HepG2 (cell line): ENCODE measurements around the gene FAT2. TPM values are rescaled to one million over a fixed set of nuclear protein-coding genes. Genes with fewer than 3 reads are reported as not detected.
A peak's percentile ranks its signal among the peaks of the same experiment; 100 is the strongest.

ENCODE experiments used
- ATAC-seq: fragments of 200-7000 bp; cut with Tn5 transposase; 3 replicates; pipeline ENCODE4 v1.9.1; 2020; ENCODE audit warnings: mild to moderate bottlenecking, moderate library complexity
- BruUV-seq: library from RNA; stranded (reverse); fragments of 400-500 nt; replicated peaks from 2 replicates; lab custom pipeline; 2021; lab: Mats Ljungman, UMichigan
- CTCF ChIA-PET: fragments of 300-600 bp; formaldehyde crosslinking; extraction: SDS; loops from one replicate; lab custom pipeline; 2021; ENCODE audit warnings: low total read pairs, inconsistent platforms, low intra/inter-chr PET ratio; lab: Yijun Ruan, JAX
- POLR2A ChIA-PET: fragments of 350-600 bp; sonication (Branson Sonifier 250); formaldehyde crosslinking; loops from one replicate; lab custom pipeline; 2020; ENCODE audit warnings: antibody characterized with exemption, inconsistent platforms; lab: Yijun Ruan, JAX
- DNase-seq: peaks from one replicate; pipeline ENCODE4 v3.0.0-alpha.2; 2015; ENCODE audit warnings: low spot score
- FAIRE-seq: peaks from 3 replicates; lab custom pipeline; 2011; peaks lifted over from hg19 to GRCh38; lab: Jason Lieb, UNC
- H2AFZ ChIP-seq: one replicate; pipeline ENCODE4 v1.6.1; 2011; ENCODE audit warnings: low read length, inconsistent platforms
- H3K27ac ChIP-seq: fragments of 300-600 bp; 3 replicates; pipeline ENCODE4 v1.8.0; 2011; ENCODE audit warnings: mixed run types, mild to moderate bottlenecking, mixed read lengths, low read length, inconsistent platforms; ENCODE audit not compliant: insufficient read depth; ENCODE audit errors: extremely low read length
- H3K27me3 ChIP-seq, 2 experiments: fragments of 200-600 bp in 1 of 2; 2 replicates in 1 of 2; 3 replicates in 1 of 2; pipeline versions ENCODE4 v1.6.0 to v1.8.0; 2011; ENCODE audit warnings: low read length in 2 of 2, mild to moderate bottlenecking in 2 of 2, moderate library complexity in 2 of 2, inconsistent platforms in 1 of 2; ENCODE audit not compliant: insufficient read depth in 2 of 2, control insufficient read depth in 1 of 2
- H3K36me3 ChIP-seq, 2 experiments: fragments of 200-600 bp in 1 of 2; replicated peaks in 1 of 2; 2 replicates in 1 of 2; 3 replicates in 1 of 2; pipeline versions ENCODE4 v1.5.1 to v1.8.0; 2011; ENCODE audit warnings: low read length in 2 of 2, inconsistent platforms in 1 of 2; ENCODE audit not compliant: insufficient read depth in 2 of 2, control insufficient read depth in 1 of 2
- H3K4me1 ChIP-seq: 2 replicates; pipeline ENCODE4 v1.5.1; 2012; ENCODE audit warnings: low read length, inconsistent platforms; ENCODE audit not compliant: insufficient read depth
- H3K4me2 ChIP-seq: 2 replicates; pipeline ENCODE4 v1.6.0; 2011; ENCODE audit warnings: low read depth, low read length, inconsistent platforms
- H3K4me3 ChIP-seq, 3 experiments: fragments of 200-600 bp in 1 of 3; sonication (generic), shearing (Covaris generic) in 1 of 3; replicated peaks in 1 of 3; 2 replicates each; pipeline ENCODE4 v1.5.1; 2011 to 2016; ENCODE audit warnings: low read length in 3 of 3, inconsistent platforms in 2 of 3, low read depth in 2 of 3, mild to moderate bottlenecking in 2 of 3, control low read depth in 1 of 3, mixed read lengths in 1 of 3; ENCODE audit not compliant: insufficient read depth in 1 of 3
- H3K79me2 ChIP-seq: one replicate; pipeline ENCODE4 v1.6.1; 2011; ENCODE audit warnings: low read length, inconsistent platforms; ENCODE audit not compliant: insufficient read depth
- H3K9ac ChIP-seq: 2 replicates; pipeline ENCODE4 v1.6.0; 2011; ENCODE audit warnings: mild to moderate bottlenecking, low read depth, low read length, inconsistent platforms; ENCODE audit not compliant: insufficient read depth
- H3K9me3 ChIP-seq: 2 replicates; pipeline ENCODE4 v1.5.1; 2012; ENCODE audit warnings: mild to moderate bottlenecking, low read length
- H4K20me1 ChIP-seq: 2 replicates; pipeline ENCODE4 v1.6.0; 2011; ENCODE audit warnings: inconsistent platforms, mild to moderate bottlenecking, low read length, moderate library complexity; ENCODE audit not compliant: insufficient read depth
- ARID2 ChIP-seq: sonication (generic); formaldehyde crosslinking; IDR thresholded peaks from 2 replicates; pipeline ENCODE4 v1.8.1; 2022; ENCODE audit warnings: mild to moderate bottlenecking, missing genetic modification reagents, borderline replicate concordance
- ARID3A ChIP-seq: IDR thresholded peaks from 2 replicates; pipeline ENCODE4 v1.6.1; 2012; ENCODE audit warnings: low read depth, low read length, improper control_type of control experiment
- ATF5 ChIP-seq: sonication (generic); formaldehyde crosslinking; IDR thresholded peaks from 2 replicates; pipeline ENCODE4 v1.4.0; 2020; ENCODE audit warnings: mild to moderate bottlenecking, low read depth, missing genetic modification reagents
- CREM ChIP-seq, 2 experiments: sonication (generic) in 1 of 2; formaldehyde crosslinking in 1 of 2; IDR thresholded peaks; 2 replicates each; pipeline versions ENCODE4 v1.4.0 to v1.6.1; 2016 to 2020; ENCODE audit warnings: antibody characterized with exemption in 1 of 2, mild to moderate bottlenecking in 1 of 2, missing genetic modification reagents in 1 of 2
- FOXK2 ChIP-seq: fragments of 450-650 bp; IDR thresholded peaks from 2 replicates; pipeline ENCODE4 v1.6.1; 2016
- GABPA ChIP-seq, 2 experiments: IDR thresholded peaks; 2 replicates each; pipeline ENCODE4 v1.6.1; 2011 to 2016; ENCODE audit warnings: low read depth in 2 of 2, low read length in 1 of 2, missing biosample characterization in 1 of 2, missing genetic modification characterization in 1 of 2
- GFI1 ChIP-seq: sonication (generic); formaldehyde crosslinking; IDR thresholded peaks from 2 replicates; pipeline ENCODE4 v1.5.0; 2020; ENCODE audit warnings: missing genetic modification reagents, mild to moderate bottlenecking, borderline replicate concordance
- JUND ChIP-seq: sonication (generic); formaldehyde crosslinking; IDR thresholded peaks from 2 replicates; pipeline ENCODE4 v1.8.0; 2022; ENCODE audit warnings: mild to moderate bottlenecking, missing genetic modification reagents
- NR2F2 ChIP-seq: IDR thresholded peaks from 2 replicates; pipeline ENCODE4 v1.6.1; 2012; ENCODE audit warnings: low read depth, inconsistent platforms, borderline replicate concordance
- SMAD3 ChIP-seq: sonication (generic); formaldehyde crosslinking; IDR thresholded peaks from 2 replicates; pipeline ENCODE4 v1.4.0; 2020; ENCODE audit warnings: missing genetic modification reagents
- TCF7L2 ChIP-seq: IDR thresholded peaks from 2 replicates; pipeline ENCODE4 v1.6.1; 2011; ENCODE audit warnings: mild to moderate bottlenecking, low read depth, low read length, moderate library complexity
- TRIM24 ChIP-seq: sonication (generic); formaldehyde crosslinking; IDR thresholded peaks from 2 replicates; pipeline ENCODE4 v1.8.0; 2022; ENCODE audit warnings: mild to moderate bottlenecking, missing genetic modification reagents
- ZBTB20 ChIP-seq: sonication (generic); formaldehyde crosslinking; IDR thresholded peaks from 2 replicates; pipeline ENCODE4 v1.8.1; 2023; ENCODE audit warnings: missing genetic modification reagents, low read depth, mild to moderate bottlenecking, borderline replicate concordance
- ZGPAT ChIP-seq: IDR thresholded peaks from 2 replicates; pipeline ENCODE4 v1.6.1; 2016; ENCODE audit warnings: mild to moderate bottlenecking
- ZNF256 ChIP-seq: sonication (generic); formaldehyde crosslinking; conservative IDR thresholded peaks from 2 replicates; pipeline ENCODE4 v1.4.0; 2020; ENCODE audit warnings: missing genetic modification reagents
- ZNF362 ChIP-seq: sonication (generic); formaldehyde crosslinking; IDR thresholded peaks from 2 replicates; pipeline ENCODE4 v1.4.0; 2020; ENCODE audit warnings: missing genetic modification reagents, mild to moderate bottlenecking, borderline replicate concordance
- ZSCAN9 ChIP-seq: IDR thresholded peaks from 2 replicates; pipeline ENCODE4 v1.6.1; 2016; ENCODE audit warnings: borderline replicate concordance
- WGBS: methylation state at CpG from one replicate; pipeline ENCODE4 v1.1.6; 2017; ENCODE audit warnings: low lambda C conversion rate; 5-methylcytosine and 5-hydroxymethylcytosine counted together
- in situ Hi-C: cut with HindIII; loops from 2 replicates; pipeline ENCODE4 v1.10.0; 2017; ENCODE audit warnings: low pct_unique_long_range_greater_than_20kb; ENCODE audit not compliant: extremely low pct_ligation_motif_present
- intact Hi-C: fragments of 100-400 bp; cut with micrococcal nuclease; formaldehyde crosslinking; loops from one replicate; pipeline ENCODE4 v1.10.0; 2022; ENCODE audit not compliant: unreplicated experiment
- polyA plus RNA-seq, 8 experiments: library from polyadenylated mRNA; depleted of rRNA in 3 of 8; stranded (reverse) in 7 of 8; unstranded in 1 of 8; fragments of >200 nt; fragmentation: Illumina TruSeq in 4 of 8; extraction: Trizol in 4 of 8; gene quantifications; 2 replicates each; pipeline versions ENCODE4 v1.2.1 to v1.2.3, GENCODE V29; 2011 to 2016; ENCODE audit warnings: low read depth in 4 of 8, missing spikeins in 1 of 8, mixed read lengths in 1 of 8; ENCODE audit not compliant: insufficient read depth in 1 of 8
- total RNA-seq, 5 experiments: library from RNA; depleted of rRNA; stranded (reverse); fragments of >200 nt; fragmentation: Illumina TruSeq; extraction: Trizol; gene quantifications; 2 replicates each; pipeline ENCODE4 v1.2.3, GENCODE V29; 2016; ENCODE audit warnings: low read depth in 1 of 5

FAT2 gene
- total and polyA plus RNA-seq, 2 of the 13 experiments (the other 11 are each of a cell fraction or from before 2014, with no cell fraction given): not detected

GRCh38 chr5:151617841-151618710 is 26.9 kb upstream of the FAT2 start:
- no peaks in the 10 kb centered on the region for H3K79me2 ChIP-seq
- no peak overlapping the region for H2AFZ ChIP-seq
- H4K20me1 ChIP-seq: no peaks in the 10 kb centered on the region
- peaks cover 0 to 71% of the 10 kb centered on the region in 2 experiments; a peak in 3 of 5 replicates for H3K27me3 ChIP-seq
- FAIRE-seq: no peak
- H3K4me2 ChIP-seq: peak overlapping the region; percentile 13; the same call in 1 of the 2 replicates
- peaks cover 21% of the 10 kb centered on the region for H3K4me1 ChIP-seq
- peak; percentile 78 for ATAC-seq
- no peak overlapping the region for H3K4me3 ChIP-seq
- CTCF ChIA-PET: no interaction called here
- no peaks in the 10 kb centered on the region for H3K9me3 ChIP-seq
- peak; percentile 87 for DNase-seq
- WGBS: 44% methylated on average over 3 of the region's 3 CpGs
- POLR2A ChIA-PET: interaction anchor here (0.8 kb wide), 1 partner anchor 365 kb away, joined by 6 read pairs; the partner anchor contains the start of gene GM2A
- no peak overlapping the region for H3K9ac ChIP-seq
- no peaks in the 10 kb centered on the region for H3K36me3 ChIP-seq
- in situ Hi-C loops (no loop called here), intact Hi-C loops (no loop called here)
- no TSS peak for BruUV-seq
- no peak overlapping the region for H3K27ac ChIP-seq
- peak; percentile 86 for TF ChIP-seq SMAD3
- TF ChIP-seq TRIM24 (CRISPR knock-in tag): no peak
- TF ChIP-seq ZNF256 (CRISPR knock-in tag): no peak
- TF ChIP-seq ARID2 (CRISPR knock-in tag): no peak
- TF ChIP-seq GFI1 (CRISPR knock-in tag): no peak
- no peak for TF ChIP-seq ZBTB20 (CRISPR knock-in tag)
- TF ChIP-seq FOXK2: 0 out of 2 replicates have a peak, but pooled peaks have one; percentile 13
- peak; percentile 56; the same call in 1 of the 2 replicates for TF ChIP-seq ZSCAN9 (CRISPR knock-in tag)
- peak; percentile 96 for TF ChIP-seq JUND (CRISPR knock-in tag)
- TF ChIP-seq ZNF362 (CRISPR knock-in tag): peak; percentile 65; the same call in 1 of the 2 replicates
- TF ChIP-seq GABPA (IDR thresholded peaks at IDR 0.05; ENCODE audit: low read depth, low read length): no peak
- peak; percentile 23; the same call in 1 of the 2 replicates for TF ChIP-seq GABPA (CRISPR knock-in tag; IDR thresholded peaks at IDR 0.05; ENCODE audit: low read depth)
- peak; percentile 86 for TF ChIP-seq ZGPAT
- no peak for TF ChIP-seq ATF5 (CRISPR knock-in tag)
- TF ChIP-seq TCF7L2: peak; percentile 88
- TF ChIP-seq NR2F2: peak; percentile 49; the same call in 1 of the 2 replicates
- peak; percentile 91 for TF ChIP-seq ARID3A
- peak; percentile 79 for TF ChIP-seq CREM (IDR thresholded peaks at IDR 0.05)
- TF ChIP-seq CREM (CRISPR knock-in tag; IDR thresholded peaks at IDR 0.05): no peak
